ENCODE results near the gene INPP5K. TPM values are rescaled to one million over a fixed set of nuclear protein-coding genes. Genes with fewer than 3 reads are reported as not detected.

Gene INPP5K
- total and polyA plus RNA-seq, 10 of the 15 experiments (the other 5 are each of a cell fraction or from before 2014, with no cell fraction given) = 0.58 to 41.2 (median 23.3) TPM

GRCh38 chr17:1559047-1560043, 42.9 kb upstream of the INPP5K start:
- Histone ChIP-seq H3K27ac (ENCODE audit: control insufficient read depth, insufficient read depth) (no peak overlapping the region), H3K4me1 (ENCODE audit: control insufficient read depth, insufficient read depth, low read length) (peaks cover 37% of the 10 kb centered on the region), H3K4me3 (no peak overlapping the region), H3K36me3 (ENCODE audit: control insufficient read depth in 2 of 2, insufficient read depth in 2 of 2, low read length in 1 of 2) (peaks cover 2 to 6% of the 10 kb centered on the region in 2 experiments; a peak in 3 of 4 replicates), H4K20me1 (ENCODE audit: control insufficient read depth, insufficient read depth) (peaks cover 6% of the 10 kb centered on the region; the same call in 1 of the 2 replicates), H3K9ac (ENCODE audit: control insufficient read depth, insufficient read depth, low read length) (no peak overlapping the region), H3K27me3 (replicated peaks in 1 of 2; ENCODE audit: control insufficient read depth in 2 of 2, insufficient read depth in 2 of 2, low read length in 1 of 2) (no peaks in the 10 kb centered on the region), H3K4me2 (ENCODE audit: control insufficient read depth, insufficient read depth) (no peak overlapping the region; the same call in 1 of the 2 replicates), H3K9me3 (replicated peaks; ENCODE audit: control insufficient read depth, insufficient read depth, low read length) (no peaks in the 10 kb centered on the region), H2AFZ (ENCODE audit: control insufficient read depth, low read depth, low read length) (no peak overlapping the region), H3K79me2 (ENCODE audit: control insufficient read depth, insufficient read depth, low read length) (peaks cover 54% of the 10 kb centered on the region)
- in situ Hi-C loops (cut with MboI) (no loop called here), intact Hi-C loops (cut with micrococcal nuclease; ENCODE audit: unreplicated experiment) (loop anchor here (5.0 kb wide), 1 partner anchor 158 kb away; no protein-coding TSS in a partner anchor)
- no TSS peak for BruUV-seq (replicated peaks)
- TF ChIP-seq ZNF217 (IDR thresholded peaks at IDR 0.05) (no peak), LARP7 (IDR thresholded peaks at IDR 0.05) (no peak), SREBF2 (IDR thresholded peaks at IDR 0.05; ENCODE audit: low read length) (no peak), STAT1 (conservative IDR thresholded peaks at IDR 0.05) (no peak), JUNB (IDR thresholded peaks at IDR 0.05) (no peak), ZNF592 (IDR thresholded peaks at IDR 0.05) (no peak), ZSCAN29 (IDR thresholded peaks at IDR 0.05) (no peak), SPI1 (IDR thresholded peaks at IDR 0.05; ENCODE audit: borderline replicate concordance, insufficient read depth, low read depth, low read length) (no peak), BCL3 (IDR thresholded peaks at IDR 0.05; ENCODE audit: borderline replicate concordance, insufficient read depth, low read depth, low read length, poor library complexity, severe bottlenecking) (no peak), NR2C1 (IDR thresholded peaks at IDR 0.05) (no peak)
- TF ChIP-seq, protein P1, sequence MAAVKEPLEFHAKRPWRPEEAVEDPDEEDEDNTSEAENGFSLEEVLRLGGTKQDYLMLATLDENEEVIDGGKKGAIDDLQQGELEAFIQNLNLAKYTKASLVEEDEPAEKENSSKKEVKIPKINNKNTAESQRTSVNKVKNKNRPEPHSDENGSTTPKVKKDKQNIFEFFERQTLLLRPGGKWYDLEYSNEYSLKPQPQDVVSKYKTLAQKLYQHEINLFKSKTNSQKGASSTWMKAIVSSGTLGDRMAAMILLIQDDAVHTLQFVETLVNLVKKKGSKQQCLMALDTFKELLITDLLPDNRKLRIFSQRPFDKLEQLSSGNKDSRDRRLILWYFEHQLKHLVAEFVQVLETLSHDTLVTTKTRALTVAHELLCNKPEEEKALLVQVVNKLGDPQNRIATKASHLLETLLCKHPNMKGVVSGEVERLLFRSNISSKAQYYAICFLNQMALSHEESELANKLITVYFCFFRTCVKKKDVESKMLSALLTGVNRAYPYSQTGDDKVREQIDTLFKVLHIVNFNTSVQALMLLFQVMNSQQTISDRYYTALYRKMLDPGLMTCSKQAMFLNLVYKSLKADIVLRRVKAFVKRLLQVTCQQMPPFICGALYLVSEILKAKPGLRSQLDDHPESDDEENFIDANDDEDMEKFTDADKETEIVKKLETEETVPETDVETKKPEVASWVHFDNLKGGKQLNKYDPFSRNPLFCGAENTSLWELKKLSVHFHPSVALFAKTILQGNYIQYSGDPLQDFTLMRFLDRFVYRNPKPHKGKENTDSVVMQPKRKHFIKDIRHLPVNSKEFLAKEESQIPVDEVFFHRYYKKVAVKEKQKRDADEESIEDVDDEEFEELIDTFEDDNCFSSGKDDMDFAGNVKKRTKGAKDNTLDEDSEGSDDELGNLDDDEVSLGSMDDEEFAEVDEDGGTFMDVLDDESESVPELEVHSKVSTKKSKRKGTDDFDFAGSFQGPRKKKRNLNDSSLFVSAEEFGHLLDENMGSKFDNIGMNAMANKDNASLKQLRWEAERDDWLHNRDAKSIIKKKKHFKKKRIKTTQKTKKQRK (IDR thresholded peaks at IDR 0.05; ENCODE audit: low read depth, low read length) = no peak
- WGBS (ENCODE audit: insufficient coverage, insufficient replicate concordance, low lambda C conversion rate, missing lambda C conversion rate) = 89% methylated on average over 10 of the region's 10 CpGs
- RAD21 ChIA-PET (ENCODE audit: unreplicated experiment) = interaction anchor here (1.2 to 1.4 kb wide), 2 partner anchors 70 to 71 kb away, joined by 3 to 6 read pairs; partner anchors contain the start of gene SLC43A2
- FAIRE-seq (no peak), ATAC-seq (no peak), DNase-seq (ENCODE audit: low read depth, low spot score) (no peak)
- CTCF ChIA-PET = interaction anchor here (0.7 to 1.1 kb wide), 3 partner anchors 14 to 194 kb away, joined by 3 to 4 read pairs (median 3); no protein-coding TSS in a partner anchor
- POLR2A ChIA-PET = interaction anchor here (1.2 kb wide), 1 partner anchor 30 kb away, joined by 4 read pairs; no protein-coding TSS in a partner anchor
- SMC1A ChIA-PET (ENCODE audit: uncharacterized antibody, unreplicated experiment) = interaction anchor here (0.5 to 1.4 kb wide), 2 partner anchors 10 to 26 kb away, joined by 3 read pairs; no protein-coding TSS in a partner anchor
